HG03432 (cell line): Measurements from ENCODE around the gene THADA.
"Not testable (repeated sequence)": the region's sequence is repeated elsewhere in the genome, so short reads cannot be mapped to it uniquely, and the experiment has no call there.

Source experiments
- ATAC-seq: cut with Tn5 transposase; IDR thresholded peaks from one replicate; pipeline ENCODE4 v1.9.1; 2021; ENCODE audit warnings: mild to moderate bottlenecking, moderate library complexity; ENCODE audit not compliant: unreplicated experiment

THADA gene

DNA sequence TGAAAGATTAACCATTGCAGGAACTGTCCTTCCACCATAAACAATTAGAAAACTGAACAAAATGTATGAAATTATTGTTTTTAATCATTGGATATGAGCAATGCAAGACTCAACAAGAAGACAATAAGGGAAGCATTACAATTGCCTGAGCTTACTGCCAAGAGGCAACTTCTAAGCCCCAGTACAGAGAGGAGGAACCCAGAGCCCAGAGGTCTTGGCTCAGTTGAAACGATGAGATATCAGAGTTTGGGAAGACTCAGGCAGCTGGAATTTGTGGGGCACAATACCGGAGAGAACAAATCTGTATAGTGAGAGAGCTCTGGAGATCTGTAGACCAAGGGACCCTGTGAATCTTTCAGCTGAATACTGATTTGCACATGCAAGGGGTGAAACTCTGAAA is 288.8 kb downstream of the THADA start:
- no peak for ATAC-seq

DNA sequence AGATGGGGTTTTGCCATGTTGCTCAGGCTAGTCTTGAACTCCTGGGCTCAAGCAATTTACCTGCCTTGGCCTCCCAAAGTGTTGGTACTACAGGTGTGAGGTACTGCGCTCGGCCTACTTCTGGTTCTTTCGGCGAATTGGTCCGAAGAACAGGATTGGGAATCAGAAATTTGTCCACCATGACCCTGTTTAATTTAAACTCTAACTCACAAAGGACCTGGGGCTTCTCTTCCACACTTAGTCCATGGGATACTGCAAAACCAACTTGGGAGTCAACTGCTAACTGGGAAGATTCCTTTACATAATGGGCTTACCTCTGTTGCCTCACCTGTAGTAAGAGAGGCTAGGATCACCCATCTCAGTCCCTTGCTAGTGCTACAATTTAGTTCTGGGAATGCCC is 289.6 kb downstream of the THADA start:
- ATAC-seq = no peak

DNA sequence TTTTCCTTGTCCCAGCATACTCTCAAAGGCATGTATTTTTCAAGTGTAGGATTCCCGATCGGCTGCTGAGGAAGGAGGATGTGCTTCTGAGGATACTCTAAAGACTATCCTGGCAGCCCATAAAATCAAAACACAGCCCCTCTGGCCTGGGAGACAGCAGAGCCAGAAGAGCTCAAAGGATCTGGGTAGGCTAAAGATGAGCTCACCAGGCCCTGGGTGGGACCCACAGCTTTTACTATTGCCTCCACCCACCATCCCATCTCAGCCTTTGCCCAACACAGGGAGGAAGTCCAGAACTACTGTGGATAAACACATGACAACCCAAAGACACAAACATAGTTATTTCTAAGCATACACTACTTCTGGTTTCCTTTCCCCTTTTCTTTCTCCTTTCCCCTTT is 290.3 kb downstream of the THADA start:
- ATAC-seq = no peak

DNA sequence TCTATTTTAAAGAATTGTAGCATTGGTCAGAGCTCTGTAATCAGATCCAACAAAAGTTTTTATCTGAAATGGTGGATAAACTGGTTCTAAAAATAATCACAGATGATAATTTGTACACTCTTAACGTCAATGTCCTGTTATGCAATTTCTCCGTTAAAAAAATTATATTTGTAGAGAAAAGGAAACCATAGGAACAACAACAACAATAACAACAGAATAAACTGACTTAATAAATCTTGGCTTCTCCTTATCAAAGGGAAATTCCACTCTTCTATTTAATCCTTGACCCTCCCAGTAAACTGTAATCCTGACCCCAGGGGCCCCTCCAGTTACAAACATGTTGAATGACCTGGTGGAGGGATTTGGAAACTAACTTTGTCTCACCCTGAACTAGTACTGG is 290.8 kb downstream of the THADA start:
- ATAC-seq = no peak

- ATAC-seq = no peak
Observed at GRCh38 chr2:43303889-43304288, 291.9 kb downstream of the THADA start.

- no peak for ATAC-seq
Observed at GRCh38 chr2:43302961-43303494, 292.8 kb downstream of the THADA start.

GRCh38 chr2:43302182-43302960 is 293.5 kb downstream of the THADA start:
- ATAC-seq = no peak

DNA sequence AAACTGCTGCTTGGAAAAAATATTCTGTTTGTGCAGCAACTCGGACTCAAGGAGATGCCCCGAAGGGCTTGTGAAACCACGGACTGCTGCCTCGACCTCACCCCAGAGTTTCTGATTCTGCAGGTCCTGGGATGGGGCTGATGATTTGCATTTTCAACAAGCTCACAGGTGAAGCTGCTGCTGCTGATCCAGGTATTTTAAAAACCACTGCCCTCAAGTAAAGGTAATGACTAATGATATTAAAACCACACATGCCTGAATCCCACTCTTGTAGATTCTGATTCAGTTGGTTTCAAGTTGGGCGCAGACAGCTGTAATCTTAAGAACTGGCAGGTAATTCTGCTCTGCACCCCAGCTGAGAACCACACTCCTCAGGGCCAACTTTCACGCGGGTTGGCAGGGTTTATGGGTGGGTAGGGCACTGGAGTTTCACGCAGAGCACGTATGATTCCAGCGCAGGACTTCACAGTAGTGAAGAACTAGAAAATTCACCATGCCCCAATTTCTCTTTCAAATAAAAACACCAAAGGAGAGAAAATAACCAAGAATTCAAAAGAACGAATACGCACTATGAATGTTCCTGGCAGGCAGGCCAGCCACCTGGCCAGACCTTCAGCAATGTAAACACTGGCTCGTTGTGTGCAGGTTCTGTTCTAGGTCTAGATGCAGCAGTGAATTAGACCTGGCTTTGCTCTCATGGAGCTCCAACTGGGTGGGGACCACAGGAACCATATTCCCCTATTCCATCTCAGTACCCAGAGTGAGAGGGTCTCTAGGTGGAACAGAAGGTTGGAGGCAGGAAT is 294.9 kb downstream of the THADA start:
- ATAC-seq = no peak

- ATAC-seq = no peak
Observed at GRCh38 chr2:43300222-43300621, 295.6 kb downstream of the THADA start.

DNA sequence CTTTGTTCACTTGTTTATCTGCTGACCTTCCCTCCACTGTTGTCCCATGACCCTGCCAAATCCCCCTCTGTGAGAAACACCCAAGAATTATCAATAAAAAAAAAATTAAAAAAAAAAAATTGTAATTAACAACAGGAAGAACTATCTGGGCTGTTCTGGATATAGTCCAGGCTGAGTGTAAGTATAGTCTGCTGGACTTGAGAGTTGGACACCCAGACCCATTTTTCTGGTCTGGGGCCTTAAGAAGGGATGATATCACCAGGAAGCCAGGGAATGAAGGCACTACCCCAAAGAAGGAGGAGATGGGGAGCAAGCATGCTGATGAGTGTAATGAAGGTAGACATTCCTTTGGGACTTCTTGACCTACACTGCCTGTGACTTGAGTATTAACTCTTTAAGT is 297.3 kb downstream of the THADA start:
- no peak for ATAC-seq

GRCh38 chr2:43297740-43298139 is 298.1 kb downstream of the THADA start:
- ATAC-seq = not testable (repeated sequence)

DNA sequence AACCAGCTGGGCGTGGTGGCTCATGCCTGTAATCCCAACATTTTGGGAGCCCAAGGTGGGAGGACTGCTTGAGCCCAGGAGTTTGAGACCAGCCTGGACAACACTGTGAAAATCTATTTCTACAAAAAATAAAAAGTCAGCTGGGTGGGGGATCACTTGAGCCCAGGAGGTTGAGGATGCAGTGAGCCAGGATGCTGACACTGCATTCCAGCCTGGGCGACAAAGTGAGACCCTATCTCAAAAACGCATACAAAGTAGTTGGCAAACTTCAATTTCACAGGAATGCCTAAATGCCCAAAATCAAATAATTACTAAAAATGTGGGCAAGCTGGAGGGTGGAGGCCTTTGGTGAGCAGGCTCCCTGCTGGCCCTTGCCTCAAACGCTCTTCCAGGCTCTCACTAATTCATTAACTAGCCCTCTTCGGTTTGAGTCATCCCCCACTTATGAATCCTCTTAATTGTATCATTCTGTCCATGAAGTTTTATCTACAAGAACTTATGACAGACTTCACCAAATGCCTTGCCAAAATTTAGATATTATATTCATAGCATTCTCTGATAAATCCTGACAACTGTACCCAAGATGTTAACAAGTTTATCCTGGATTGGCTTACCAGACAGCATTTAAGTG is 300.8 kb downstream of the THADA start:
- no peak for ATAC-seq

DNA sequence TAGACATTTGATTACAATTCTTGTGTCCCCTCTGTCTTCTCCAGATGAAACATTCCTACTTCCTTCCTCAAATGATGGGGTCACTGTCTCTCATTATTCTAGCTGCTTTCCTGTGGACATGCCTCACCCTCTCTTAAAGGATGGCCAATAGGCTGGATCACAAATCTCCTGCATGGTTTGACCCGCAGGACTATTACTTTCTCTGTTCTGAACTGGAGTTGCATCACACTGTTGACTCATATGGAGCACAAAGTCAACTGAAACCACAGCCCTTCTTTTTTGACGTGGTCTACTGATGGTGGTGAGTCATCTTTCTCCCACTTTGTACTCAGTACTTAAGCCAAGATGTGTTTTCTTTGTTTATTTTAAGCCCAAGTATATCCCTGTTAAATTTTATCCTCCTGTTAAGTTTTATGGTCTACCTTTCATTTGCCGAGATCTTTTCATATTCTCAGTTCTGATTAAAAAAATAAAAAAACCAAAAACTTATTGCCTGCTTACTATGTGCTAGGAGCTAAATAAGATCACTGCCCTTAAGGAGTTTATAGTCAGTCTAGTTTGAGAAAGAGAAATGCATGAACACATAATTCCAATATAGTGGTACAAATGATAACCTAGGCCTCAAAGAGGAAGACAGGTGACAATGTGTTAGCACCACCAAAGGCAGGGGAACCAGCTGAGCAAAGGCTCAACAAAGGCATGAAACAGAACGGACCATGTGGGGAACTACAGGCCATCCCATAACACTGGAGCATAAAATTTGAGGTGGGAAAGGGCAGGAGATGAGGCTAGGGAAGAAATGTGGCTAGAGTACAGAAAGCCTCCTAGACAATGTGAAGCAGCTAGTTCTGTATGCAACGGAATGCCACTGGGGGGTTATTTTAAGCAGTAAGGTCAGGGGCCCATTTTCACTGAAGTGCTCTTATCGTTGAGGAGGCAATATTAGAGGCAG is 301.8 kb downstream of the THADA start:
- peak; percentile 100 for ATAC-seq

DNA sequence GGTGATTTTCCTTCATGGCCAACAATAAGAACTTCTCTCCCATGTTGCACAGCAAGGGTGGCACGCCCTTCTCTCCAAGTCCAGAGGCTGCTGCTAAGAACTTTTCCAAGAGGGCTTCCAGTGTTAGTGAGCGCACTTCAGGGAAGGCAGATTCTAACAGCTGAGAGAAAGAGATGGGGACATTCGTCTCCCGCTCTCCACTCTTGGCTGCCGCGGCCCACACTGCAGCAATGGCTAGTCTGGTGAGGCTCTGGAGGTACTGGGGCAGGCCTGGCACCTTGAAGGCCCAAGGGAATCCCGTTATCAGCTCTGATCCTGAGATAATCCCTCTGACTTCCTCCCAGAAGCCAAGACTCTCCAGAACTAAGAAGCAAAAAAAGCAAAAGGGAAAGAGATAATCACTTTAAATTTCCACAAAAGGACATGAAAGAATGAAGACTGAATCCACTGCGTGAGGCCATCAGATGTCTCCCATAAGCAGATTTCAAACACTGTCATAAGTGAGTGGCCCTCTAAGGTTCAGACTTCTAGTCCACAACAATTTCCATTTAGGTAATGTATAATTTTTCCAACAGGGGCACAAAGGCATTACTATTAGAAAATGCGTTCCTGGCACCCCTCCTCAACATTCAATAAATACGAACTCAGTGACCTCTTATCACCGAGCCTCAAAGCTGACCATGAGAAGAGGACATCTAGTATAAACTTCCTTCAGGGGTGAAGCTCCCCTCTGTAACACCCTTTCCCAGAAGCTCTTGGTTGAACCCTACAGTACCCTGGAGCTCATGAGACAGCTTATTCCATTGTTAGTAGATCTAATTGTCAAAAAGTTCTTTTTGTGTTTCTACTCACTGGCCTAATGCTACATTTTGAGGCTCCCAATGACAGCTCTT is 302.7 kb downstream of the THADA start:
- ATAC-seq = no peak

DNA sequence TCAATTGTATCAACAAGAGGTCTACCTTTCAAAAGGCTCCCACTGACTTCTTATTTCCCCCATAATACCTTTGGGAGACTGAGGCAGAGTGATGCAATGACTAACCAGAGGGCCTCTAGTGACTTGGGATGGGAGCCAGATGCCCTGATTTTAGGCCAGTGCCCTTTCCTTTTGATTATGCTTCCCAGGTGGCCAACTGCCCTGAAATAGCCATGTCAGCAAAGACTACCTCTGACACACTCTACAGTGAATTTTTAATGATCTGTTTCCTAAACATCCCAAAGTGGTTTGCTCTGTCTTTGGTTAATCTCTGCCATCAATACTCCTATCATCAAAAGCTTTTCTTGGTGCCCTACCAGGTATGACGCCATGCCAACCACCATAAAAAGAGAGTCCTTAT is 303.5 kb downstream of the THADA start:
- no peak for ATAC-seq

GRCh38 chr2:43289331-43289730 is 306.5 kb downstream of the THADA start:
- no peak for ATAC-seq

DNA sequence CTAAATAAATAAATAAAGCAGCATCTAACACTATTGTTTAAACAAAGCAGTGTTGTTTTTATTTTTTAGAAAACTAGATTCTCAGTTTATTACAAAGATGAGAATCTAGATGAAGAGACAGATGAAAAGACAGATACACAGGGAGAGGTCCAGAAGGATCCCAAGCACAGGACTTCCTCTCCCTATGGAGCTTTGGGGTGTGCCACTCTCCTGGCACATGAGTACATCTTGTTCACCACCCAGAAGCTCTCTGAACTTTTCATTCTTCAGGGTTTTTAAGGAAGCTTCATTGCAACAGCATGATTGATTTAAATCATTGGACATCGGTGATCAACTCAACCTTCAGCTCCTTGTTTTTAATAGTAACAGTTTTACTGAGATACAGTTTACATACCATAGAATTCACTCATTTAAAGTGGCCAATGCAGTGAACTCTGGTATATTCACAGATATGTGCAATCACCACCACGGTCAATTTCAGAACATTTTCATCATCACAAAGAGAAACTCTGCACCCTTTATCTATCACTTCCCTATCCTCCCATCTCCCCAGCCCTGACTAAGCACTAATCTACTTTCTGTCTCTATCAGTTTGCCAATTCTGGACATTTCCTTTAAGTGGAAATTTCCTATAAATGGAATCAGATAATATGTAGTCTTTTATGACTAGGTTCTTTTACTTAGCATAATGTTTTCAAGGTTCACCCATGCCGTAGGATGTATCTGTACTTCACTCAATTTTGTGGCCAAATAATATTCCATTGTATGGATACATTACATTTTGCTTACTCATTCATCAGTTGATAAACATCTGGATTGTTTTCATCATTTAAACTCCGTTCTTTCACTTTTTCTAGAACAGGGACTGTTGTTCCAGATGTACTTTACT is 307.2 kb downstream of the THADA start:
- ATAC-seq = no peak

GRCh38 chr2:43285987-43286386 is 309.9 kb downstream of the THADA start:
- no peak for ATAC-seq
